Caki2 (cell line): Measurements from ENCODE around the gene KBTBD13. TPM values are rescaled to one million over a fixed set of nuclear protein-coding genes. Genes with fewer than 3 reads are reported as not detected.
"Not testable (repeated sequence)": the region's sequence is repeated elsewhere in the genome, so short reads cannot be mapped to it uniquely, and the experiment has no call there.

Source experiments
- DNase-seq: peaks from one replicate; pipeline ENCODE4 v3.0.0-alpha.2; 2015; ENCODE audit warnings: low read depth
- in situ Hi-C: cut with HindIII; loops from 2 replicates; pipeline ENCODE4 v1.10.0; 2016; ENCODE audit warnings: low sequenced_read_pairs, low pct_unique_long_range_greater_than_20kb, mixed read lengths
- total RNA-seq: library from RNA; depleted of rRNA; stranded (reverse); fragments of >200 nt; shearing (Covaris generic); gene quantifications from 2 replicates; pipeline ENCODE4 v1.2.3, GENCODE V29; 2014; ENCODE audit warnings: low replicate concordance; rRNA removed

Gene KBTBD13
- not detected in 2 replicates for total RNA-seq

GRCh38 chr15:65076486-65077290, at the start of gene KBTBD13:
KBTBD13 (plus strand) TSS chr15:65076746; CDS start chr15:65076816, 70 bp downstream.
- DNase-seq: no peak
- in situ Hi-C loops: no loop called here

DNA sequence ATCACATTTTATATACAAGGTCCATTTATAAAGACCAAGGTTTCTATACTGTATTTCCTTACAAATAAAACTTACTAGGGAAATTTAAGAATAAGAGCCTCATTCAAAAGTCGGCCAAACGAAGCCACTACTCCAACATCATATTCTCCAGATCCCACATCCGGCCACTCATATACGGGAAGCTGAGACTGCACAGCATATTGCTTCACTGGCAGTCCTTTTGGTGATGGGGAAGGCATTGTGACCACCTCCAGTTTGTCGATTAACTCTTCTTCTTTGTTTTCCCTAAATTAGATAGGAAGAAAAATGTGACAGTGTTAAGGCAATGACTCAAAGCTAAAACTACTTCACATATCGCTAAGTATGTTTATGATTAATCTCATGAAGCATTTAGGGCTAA, 49.8 kb upstream of the KBTBD13 start:
- in situ Hi-C loops: no loop called here
- DNase-seq: no peak

GRCh38 chr15:65027593-65027992, 49.0 kb upstream of the KBTBD13 start:
- in situ Hi-C loops: no loop called here
- DNase-seq: no peak

DNA sequence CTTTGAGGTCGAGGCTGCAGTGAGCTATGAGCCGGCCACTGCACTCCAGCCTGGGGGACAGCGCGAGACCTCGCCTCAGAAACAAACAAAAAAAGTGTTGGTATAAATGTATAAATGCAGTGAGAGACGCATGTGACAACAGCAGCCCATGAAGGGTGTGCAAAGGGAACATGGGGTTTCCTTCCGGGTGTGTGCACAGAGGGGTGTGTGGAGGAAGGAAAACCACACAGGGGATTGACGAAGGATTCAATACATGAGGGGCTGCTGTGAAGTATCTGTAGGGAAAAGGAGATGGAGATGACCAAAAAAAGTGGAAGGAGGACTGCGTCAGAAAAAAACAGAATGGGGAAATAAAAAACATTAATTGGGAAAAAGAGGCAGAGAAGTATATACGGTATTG, 48.2 kb upstream of the KBTBD13 start:
- in situ Hi-C loops: no loop called here

GRCh38 chr15:65028921-65029735, 47.4 kb upstream of the KBTBD13 start, which contains the start of gene MTFMT:
MTFMT (minus strand) TSS chr15:65029639; CDS start chr15:65029613, 26 bp downstream.
- in situ Hi-C loops: no loop called here
- DNase-seq: peak; percentile 68

More for the DNA sequence above, 48.2 kb upstream of the KBTBD13 start:
- no peak for DNase-seq

DNA sequence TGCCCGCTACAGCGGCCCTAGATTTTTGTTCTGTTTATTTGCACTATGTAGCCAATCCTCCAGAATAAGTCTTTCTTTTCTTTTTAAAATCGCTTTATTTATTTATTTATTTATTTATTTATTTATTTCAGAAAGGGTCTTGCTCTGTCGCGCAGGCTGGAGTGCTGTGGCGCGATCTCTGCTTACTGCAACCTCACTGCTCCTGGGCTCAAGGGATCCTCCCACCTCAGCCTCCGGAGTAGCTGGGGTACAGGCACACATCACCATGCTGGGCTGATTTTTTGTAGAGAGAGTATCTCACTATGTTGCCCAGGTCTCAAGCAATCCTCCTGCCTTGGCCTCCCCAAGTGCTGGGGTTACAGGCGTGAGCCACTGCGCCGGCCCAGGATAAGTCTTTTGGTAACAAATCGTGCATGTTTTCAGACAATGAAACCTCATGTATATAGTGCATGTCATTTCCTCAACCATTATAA, 46.8 kb upstream of the KBTBD13 start:
- DNase-seq: no peak
- in situ Hi-C loops: no loop called here

DNA sequence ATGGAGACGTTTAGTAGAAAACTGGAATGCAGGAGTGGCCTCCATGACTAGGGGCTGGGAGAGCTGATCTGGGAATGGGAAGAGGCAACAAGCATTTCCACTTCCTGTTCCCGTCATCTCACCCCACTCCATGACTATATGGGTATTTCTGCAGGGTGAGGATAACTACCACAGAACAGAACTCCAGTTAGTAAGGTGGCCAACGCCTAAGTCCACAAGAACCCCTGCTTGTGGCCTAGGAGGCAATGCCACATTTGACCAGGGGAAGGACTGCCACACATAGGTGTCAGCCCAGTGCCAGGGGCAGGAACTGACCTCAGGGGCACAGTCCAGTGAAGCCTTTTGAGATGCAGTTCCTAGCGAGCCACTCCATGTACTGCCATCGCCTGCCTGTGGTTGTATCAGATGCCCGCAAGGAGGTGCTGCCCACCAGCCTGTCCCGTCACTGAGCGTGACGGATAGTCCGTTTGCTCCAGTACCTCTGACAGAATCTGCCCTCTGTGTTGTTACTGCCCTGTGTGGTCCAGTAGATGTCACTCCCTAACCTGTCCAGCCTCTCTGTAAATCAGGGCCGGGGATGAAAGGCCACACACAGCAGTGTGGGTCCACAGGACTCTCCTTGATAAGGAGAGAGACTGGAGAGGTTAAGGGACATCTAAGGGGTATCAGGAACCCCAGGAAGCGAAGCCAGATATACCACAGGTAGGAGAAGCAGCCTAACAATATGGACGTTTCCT, 43.6 kb upstream of the KBTBD13 start:
- peak; percentile 60 for DNase-seq
- in situ Hi-C loops: no loop called here

DNA sequence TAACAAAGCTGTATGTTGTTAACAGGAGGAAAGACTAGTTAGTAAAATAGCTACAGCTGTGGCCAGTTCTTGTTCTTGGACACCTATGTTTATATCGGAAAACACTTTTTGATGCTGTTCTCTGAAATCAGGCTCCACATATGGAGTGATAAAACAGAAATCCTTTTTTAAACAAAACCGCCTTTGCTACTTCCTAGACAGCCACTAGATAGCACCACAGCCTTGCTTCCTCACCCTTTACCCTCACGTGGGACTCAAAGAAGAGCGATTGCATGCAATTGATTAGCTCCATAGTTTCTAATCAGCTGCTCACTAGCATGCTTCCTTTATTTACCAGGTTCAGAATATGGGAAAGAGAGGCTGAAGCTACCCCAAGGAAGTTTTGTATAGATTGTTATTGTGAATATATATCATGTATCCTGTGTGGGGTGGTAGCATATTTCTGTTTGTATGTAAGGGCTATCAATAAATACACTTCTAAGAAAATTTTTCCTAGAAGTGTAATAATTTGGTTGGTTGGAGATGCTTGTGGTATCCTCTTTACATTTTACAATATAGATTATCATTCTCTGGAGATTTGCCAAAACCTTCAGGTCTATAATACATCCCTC, 42.8 kb upstream of the KBTBD13 start:
- DNase-seq: no peak
- in situ Hi-C loops: no loop called here

- in situ Hi-C loops: no loop called here
These were observed 41.8 kb upstream of the KBTBD13 start for GRCh38 chr15:65034719-65035118.

DNA sequence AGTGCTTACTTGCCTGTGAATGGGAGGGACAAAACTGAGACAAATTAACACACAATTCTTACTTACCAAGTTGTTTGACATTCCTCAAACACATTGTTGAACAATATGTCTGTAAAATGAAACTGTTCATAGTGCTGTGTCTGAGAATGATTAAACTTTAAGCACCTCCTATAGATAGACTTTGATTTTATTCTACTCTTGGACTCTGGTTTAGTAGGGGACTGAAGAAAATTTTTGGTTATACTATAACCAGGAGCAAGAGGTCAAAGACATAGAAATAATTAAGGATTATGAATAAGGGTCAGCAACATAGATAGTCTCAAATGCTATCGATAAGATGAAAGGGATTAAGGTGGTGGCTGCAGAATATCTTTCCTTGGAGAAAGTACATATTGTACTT, 39.2 kb upstream of the KBTBD13 start:
- DNase-seq: no peak
- in situ Hi-C loops: no loop called here

More at GRCh38 chr15:65034719-65035118, 41.8 kb upstream of the KBTBD13 start:
- DNase-seq: no peak

GRCh38 chr15:65038428-65038827, 38.1 kb upstream of the KBTBD13 start:
- no peak for DNase-seq
- in situ Hi-C loops: no loop called here

DNA sequence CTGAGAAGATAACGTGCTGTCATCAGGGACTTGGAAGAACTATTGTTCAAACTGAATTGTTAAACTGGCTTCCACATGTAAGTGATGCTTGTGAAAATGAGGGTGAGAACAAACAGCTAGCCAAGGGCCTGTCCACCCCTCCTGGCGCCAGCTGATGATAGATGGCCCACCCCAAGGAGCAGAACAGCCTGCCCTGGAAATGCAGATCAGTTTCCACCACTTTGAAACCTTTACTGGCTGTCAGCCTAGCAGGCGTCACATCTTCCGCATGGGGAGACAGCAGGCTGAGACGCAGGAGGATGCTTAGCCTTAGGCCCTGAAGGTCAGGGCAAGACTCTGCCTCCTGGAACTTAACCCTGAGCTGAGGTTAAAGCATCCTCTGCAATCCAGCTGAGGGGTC, 37.7 kb upstream of the KBTBD13 start:
- in situ Hi-C loops: no loop called here
- no peak for DNase-seq

GRCh38 chr15:65040461-65040860, 36.1 kb upstream of the KBTBD13 start:
- in situ Hi-C loops: no loop called here
- DNase-seq: no peak

DNA sequence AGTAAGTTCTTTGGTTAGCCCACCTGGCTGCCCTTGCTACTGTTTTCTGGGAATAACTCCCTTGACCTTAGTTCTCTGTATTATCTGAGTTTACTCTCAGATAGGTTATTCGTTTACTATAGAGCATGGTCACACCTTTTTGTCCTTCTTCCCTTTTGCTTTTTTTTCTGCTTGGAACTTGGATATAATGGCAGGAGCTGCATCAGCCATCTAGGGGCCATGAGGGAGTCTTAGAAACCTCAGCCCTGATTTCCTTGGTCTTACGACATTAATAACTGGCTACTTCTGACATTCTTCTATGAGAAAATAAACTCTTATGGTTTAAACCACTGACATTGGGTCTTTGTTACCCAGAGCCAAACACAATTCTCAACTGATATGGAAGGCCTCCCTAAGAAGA, 34.8 kb upstream of the KBTBD13 start:
- DNase-seq: no peak

GRCh38 chr15:65042776-65043327, 33.7 kb upstream of the KBTBD13 start:
- in situ Hi-C loops: no loop called here
- DNase-seq: no peak

More for the DNA sequence above, 34.8 kb upstream of the KBTBD13 start:
- in situ Hi-C loops: no loop called here

DNA sequence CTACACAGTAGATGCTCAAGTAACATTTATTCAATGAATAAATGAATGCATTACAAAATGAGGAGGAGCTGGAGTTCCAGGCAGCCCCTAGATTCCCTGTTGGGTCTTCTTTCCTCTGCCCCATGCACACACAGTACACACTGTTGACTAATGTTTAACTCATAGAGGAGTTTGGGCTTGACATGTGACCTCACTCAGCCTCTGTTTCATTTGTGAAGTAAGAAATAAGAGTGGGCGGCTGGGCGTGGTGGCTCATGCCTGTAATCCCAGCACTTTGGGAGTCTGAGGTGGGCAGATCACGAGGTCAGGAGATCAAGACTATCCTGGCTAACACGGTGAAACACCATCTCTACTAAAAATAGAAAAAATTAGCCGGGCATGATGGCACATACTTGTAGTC, 32.3 kb upstream of the KBTBD13 start:
- peak; percentile 80 for DNase-seq
- in situ Hi-C loops: not testable (repeated sequence)

DNA sequence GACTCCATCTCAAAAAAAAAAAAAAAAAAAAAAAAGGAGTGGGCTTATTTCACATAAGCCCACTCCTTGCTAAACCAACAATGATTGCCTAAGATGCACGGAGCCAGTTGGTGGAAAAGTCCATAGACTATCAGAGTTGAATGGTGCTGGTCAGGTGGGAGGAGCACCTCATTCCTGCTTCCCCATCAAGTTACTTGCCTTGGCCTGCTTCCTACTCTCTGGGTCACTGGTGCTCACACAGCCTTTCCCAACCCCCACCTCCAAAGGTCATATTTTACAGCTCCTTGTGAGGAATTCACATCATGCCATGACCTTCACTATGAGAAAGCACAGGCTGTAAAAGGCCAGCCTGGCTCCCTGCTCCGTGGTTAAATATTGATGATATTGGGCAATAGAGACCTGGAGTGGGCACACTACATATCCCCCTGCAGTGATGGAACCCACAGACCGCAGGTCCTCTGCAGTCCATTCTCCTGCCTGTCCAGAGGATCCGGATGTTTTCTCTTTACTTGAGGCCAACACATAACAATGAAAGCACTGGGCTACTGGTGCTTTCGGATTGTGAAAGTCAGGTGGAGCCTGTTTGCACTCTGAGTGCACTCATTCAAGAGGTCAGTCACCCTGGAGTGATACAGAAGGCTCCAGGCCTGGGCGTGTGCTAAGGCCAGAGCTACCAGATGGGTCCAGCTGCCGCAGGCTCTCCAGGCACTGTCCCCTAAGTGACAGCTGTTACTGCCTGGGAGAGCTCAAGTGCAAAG, 31.6 kb upstream of the KBTBD13 start, which contains the start of gene SLC51B:
SLC51B (plus strand) TSS at position 664 of the 758 bp plus-strand sequence. CDS start 4,618 bp downstream, outside the sequence.
- DNase-seq: peak; percentile 78
- in situ Hi-C loops: no loop called here
